NT2/D1 (cell line): ENCODE measurements around the gene B3GALNT1.

Experiments used
- DNase-seq: peaks from one replicate; pipeline ENCODE4 v3.0.0-alpha.2; 2011; ENCODE audit warnings: low read depth, low spot score
- H3K27me3 ChIP-seq: 2 replicates; pipeline ENCODE4 v1.6.0; 2011; ENCODE audit warnings: mild to moderate bottlenecking; ENCODE audit not compliant: insufficient read length, insufficient read depth
- H3K36me3 ChIP-seq: 2 replicates; pipeline ENCODE4 v1.6.1; 2011; ENCODE audit warnings: mild to moderate bottlenecking, low read length, mixed read lengths; ENCODE audit not compliant: insufficient read depth, insufficient read length
- H3K4me1 ChIP-seq: 2 replicates; pipeline ENCODE4 v1.5.1; 2011; ENCODE audit not compliant: insufficient read depth, insufficient read length
- H3K4me3 ChIP-seq: 2 replicates; pipeline ENCODE4 v1.5.1; 2011; ENCODE audit warnings: low read depth; ENCODE audit not compliant: insufficient read length
- H3K9ac ChIP-seq: 2 replicates; pipeline ENCODE4 v1.6.0; 2011; ENCODE audit warnings: low read depth; ENCODE audit not compliant: insufficient read length
- H3K9me3 ChIP-seq: 2 replicates; pipeline ENCODE4 v1.5.1; 2011; ENCODE audit warnings: mild to moderate bottlenecking, low read length; ENCODE audit not compliant: insufficient read depth
- SUZ12 ChIP-seq: IDR thresholded peaks from 2 replicates; pipeline ENCODE4 v1.6.1; 2011; ENCODE audit not compliant: insufficient read length, insufficient read depth; ENCODE audit errors: extremely low read depth
- YY1 ChIP-seq: IDR thresholded peaks from 2 replicates; pipeline ENCODE4 v1.6.1; 2011; ENCODE audit not compliant: insufficient read length, insufficient read depth
- ZNF274 ChIP-seq: IDR thresholded peaks from 2 replicates; pipeline ENCODE4 v1.6.1; 2011; ENCODE audit warnings: mild to moderate bottlenecking, low read depth, low read length

Gene B3GALNT1

GRCh38 chr3:161073181-161073580 lies 32.0 kb downstream of the B3GALNT1 start:
- Histone ChIP-seq H3K4me1 (no peaks in the 10 kb centered on the region), H3K9me3 (no peaks in the 10 kb centered on the region), H3K4me3 (no peak overlapping the region), H3K27me3 (no peaks in the 10 kb centered on the region), H3K36me3 (no peaks in the 10 kb centered on the region), H3K9ac (no peak overlapping the region)
- DNase-seq, result no peak
- TF ChIP-seq YY1 (no peak), SUZ12 (no peak), ZNF274 (no peak)

DNA sequence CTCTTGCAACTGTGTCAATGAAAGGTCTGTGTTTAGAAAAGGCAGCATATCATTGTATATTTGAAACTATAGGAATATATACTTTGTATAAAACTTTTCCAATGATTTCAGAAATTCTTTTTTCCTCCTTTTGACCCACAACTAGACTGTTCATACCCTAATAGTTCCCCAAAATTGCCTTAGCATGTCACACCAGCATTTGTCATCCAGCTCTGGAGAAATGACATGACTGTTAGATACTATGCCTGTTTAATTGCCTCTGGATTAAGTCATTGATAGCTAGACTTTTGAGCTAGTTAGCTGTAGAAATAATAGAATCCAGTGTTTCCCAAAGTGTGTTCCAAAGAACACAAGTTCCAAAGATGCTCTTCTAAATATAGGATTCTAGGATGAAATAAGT lies 32.4 kb downstream of the B3GALNT1 start:
- no peaks in the 10 kb centered on the region for H3K36me3 ChIP-seq
- TF ChIP-seq ZNF274, result no peak
- no peaks in the 10 kb centered on the region for H3K4me1 ChIP-seq
- no peaks in the 10 kb centered on the region for H3K9me3 ChIP-seq
- H3K9ac ChIP-seq, result no peak overlapping the region
- H3K27me3 ChIP-seq, result no peaks in the 10 kb centered on the region
- H3K4me3 ChIP-seq, result no peak overlapping the region
- no peak for DNase-seq

- no peaks in the 10 kb centered on the region for H3K9me3 ChIP-seq
Observed at GRCh38 chr3:161072211-161072621, 32.9 kb downstream of the B3GALNT1 start.

GRCh38 chr3:161070980-161071663 lies 34.0 kb downstream of the B3GALNT1 start:
- Histone ChIP-seq H3K4me3 (no peak overlapping the region), H3K9ac (no peak overlapping the region), H3K36me3 (no peaks in the 10 kb centered on the region), H3K4me1 (no peaks in the 10 kb centered on the region), H3K9me3 (no peaks in the 10 kb centered on the region), H3K27me3 (no peaks in the 10 kb centered on the region)
- DNase-seq, result no peak
- TF ChIP-seq SUZ12 (no peak), ZNF274 (no peak), YY1 (no peak)

More at GRCh38 chr3:161072211-161072621, 32.9 kb downstream of the B3GALNT1 start:
- no peaks in the 10 kb centered on the region for H3K4me1 ChIP-seq
- no peak for TF ChIP-seq YY1
- no peak for TF ChIP-seq ZNF274
- no peak for TF ChIP-seq SUZ12
- H3K27me3 ChIP-seq, result no peaks in the 10 kb centered on the region
- H3K4me3 ChIP-seq, result no peak overlapping the region
- no peak for DNase-seq
- H3K36me3 ChIP-seq, result no peaks in the 10 kb centered on the region
- H3K9ac ChIP-seq, result no peak overlapping the region

DNA sequence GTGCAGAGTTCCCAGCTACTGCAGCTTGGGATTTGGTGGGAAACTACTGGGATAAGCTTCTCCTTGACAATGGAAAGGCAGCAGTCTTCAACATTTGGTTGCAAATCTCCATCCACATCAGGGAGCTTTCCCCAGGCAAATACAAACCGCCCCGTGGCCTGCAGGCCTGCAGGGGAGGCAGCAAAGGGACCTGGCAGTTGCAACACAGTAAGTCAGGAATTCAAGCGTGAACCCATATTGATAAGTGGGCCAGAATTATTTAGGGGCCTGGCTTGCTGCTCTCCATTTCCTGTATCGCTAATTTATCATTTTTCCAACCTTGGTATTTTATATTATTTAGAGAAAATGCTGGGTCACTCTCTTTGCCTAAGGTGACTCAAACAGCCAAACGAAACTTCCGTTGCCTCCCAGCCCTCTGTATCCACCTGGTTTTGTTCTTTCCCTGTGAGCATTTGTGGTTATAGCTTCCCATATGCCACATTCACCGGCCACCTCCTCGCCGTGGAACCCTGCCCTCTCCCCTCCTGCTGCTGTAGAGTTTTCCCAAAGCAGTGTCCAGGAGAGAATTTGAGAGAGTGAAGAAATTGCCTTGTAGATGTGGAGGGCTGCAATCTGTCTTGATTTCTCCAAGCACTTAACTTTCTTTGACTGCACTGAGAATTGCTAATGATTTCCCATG lies 34.8 kb downstream of the B3GALNT1 start:
- TF ChIP-seq SUZ12 (no peak), ZNF274 (no peak), YY1 (no peak)
- no peak overlapping the region for H3K9ac ChIP-seq

DNA sequence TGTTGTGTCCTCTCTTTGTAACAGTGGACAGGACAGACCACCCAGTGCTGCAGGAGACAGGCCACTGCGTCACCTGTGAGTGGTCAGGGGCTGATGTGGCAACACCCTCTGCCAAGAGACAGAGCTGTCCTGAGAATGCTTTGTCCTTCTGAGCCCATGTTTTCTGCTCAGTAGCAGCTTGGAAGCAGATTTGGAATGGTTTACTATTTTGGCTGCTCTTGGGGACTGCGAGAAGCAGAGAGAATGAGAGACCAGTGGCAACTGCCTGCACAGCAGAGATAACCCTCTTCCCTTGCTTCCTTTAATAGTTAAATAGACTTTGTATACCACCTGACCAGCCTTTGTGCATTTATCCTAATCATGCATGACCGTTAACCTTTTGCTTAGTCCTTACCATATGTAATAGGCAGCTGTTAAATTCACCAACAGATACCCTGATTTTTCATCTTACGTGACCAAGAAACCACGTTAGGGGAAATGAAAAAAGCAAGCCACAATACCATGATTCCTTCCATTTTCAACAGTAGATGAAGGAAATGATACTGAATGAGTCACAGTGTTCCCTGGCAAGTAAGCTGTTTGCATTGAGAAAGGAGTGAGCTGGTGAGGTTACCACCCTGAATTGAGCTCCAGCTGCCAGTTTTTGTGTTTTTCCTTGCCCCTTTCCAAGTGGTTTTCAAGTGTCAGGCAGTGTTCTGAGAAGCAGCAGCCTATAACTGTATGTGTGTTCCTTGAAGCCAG lies 35.5 kb downstream of the B3GALNT1 start:
- H3K4me3 ChIP-seq, result no peak overlapping the region
- TF ChIP-seq ZNF274 (no peak), YY1 (no peak), SUZ12 (no peak)
- no peak for DNase-seq
- no peaks in the 10 kb centered on the region for H3K27me3 ChIP-seq
- no peaks in the 10 kb centered on the region for H3K9me3 ChIP-seq
- no peak overlapping the region for H3K9ac ChIP-seq
- H3K36me3 ChIP-seq, result no peaks in the 10 kb centered on the region
- H3K4me1 ChIP-seq, result no peaks in the 10 kb centered on the region

More for the DNA sequence above, 34.8 kb downstream of the B3GALNT1 start:
- Histone ChIP-seq H3K36me3 (no peaks in the 10 kb centered on the region), H3K4me3 (no peak overlapping the region), H3K4me1 (no peaks in the 10 kb centered on the region), H3K27me3 (no peaks in the 10 kb centered on the region), H3K9me3 (no peaks in the 10 kb centered on the region)
- DNase-seq, result no peak

DNA sequence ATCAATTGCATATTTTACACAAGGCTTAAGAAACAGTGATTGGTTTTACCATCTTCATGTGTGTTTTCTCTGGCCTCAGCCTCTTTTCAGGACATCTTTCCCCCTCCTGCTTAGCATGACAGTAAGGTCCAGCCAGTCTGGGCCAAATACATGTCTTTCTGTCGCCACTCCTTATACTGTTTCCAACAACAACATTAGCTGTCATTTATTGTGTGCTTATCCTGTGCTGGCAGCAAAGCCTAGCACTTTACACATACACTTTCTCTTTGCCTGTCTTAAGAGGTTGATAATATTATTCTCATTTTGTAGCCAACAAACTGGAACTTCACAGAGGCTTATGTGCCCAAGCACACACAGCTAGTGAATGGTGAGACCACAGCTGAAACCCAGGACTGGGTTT lies 37.8 kb downstream of the B3GALNT1 start:
- H3K9ac ChIP-seq, result no peak overlapping the region
- no peaks in the 10 kb centered on the region for H3K27me3 ChIP-seq
- H3K9me3 ChIP-seq, result no peaks in the 10 kb centered on the region
- no peaks in the 10 kb centered on the region for H3K4me1 ChIP-seq
- DNase-seq, result no peak
- TF ChIP-seq ZNF274 (no peak), YY1 (no peak), SUZ12 (no peak)
- no peak overlapping the region for H3K4me3 ChIP-seq
- H3K36me3 ChIP-seq, result no peaks in the 10 kb centered on the region
